Measurements from ENCODE around the gene PSMA3.

- TF ChIP-seq CTCF (conservative IDR thresholded peaks at IDR 0.05; ENCODE audit: low read depth, low read length) (no peak), EZH2 (IDR thresholded peaks at IDR 0.05; ENCODE audit: borderline replicate concordance, low read depth, low read length, poor library complexity, severe bottlenecking) (no peak)
These were observed 38.4 kb downstream of the PSMA3 start for GRCh38 chr14:58282925-58283593.
